WTC11 (cell line): Measurements from ENCODE around the gene CCDC157. TPM values are rescaled to one million over a fixed set of nuclear protein-coding genes. Genes with fewer than 3 reads are reported as not detected.

Experiments
- ATAC-seq: fragments of 200-7000 bp; cut with Tn5 transposase; 2 replicates; pipeline ENCODE4 v1.10.0; 2021; ENCODE audit warnings: mild to moderate bottlenecking, moderate library complexity
- CTCF ChIA-PET: fragments of 300-600 bp; sonication (Branson Sonifier 250); formaldehyde crosslinking; loops from one replicate; lab custom pipeline; 2021; ENCODE audit warnings: antibody characterized with exemption; lab: Charles Lee
- POLR2A ChIA-PET: fragments of 350-600 bp; sonication (Branson Sonifier 250); formaldehyde crosslinking; loops from one replicate; lab custom pipeline; 2021; ENCODE audit warnings: antibody characterized with exemption; lab: Charles Lee
- DNase-seq: peaks from one replicate; pipeline ENCODE4 v3.0.0; 2021; ENCODE audit warnings: low spot score
- H3K27ac Mint-ChIP-seq: 2 replicates; pipeline ENCODE4 v1.8.0; 2021; ENCODE audit warnings: mixed read lengths
- H3K27me3 Mint-ChIP-seq: 2 replicates; pipeline ENCODE4 v1.8.0; 2021; ENCODE audit warnings: low read depth, mild to moderate bottlenecking, moderate library complexity, mixed read lengths
- H3K36me3 Mint-ChIP-seq: 2 replicates; pipeline ENCODE4 v1.8.0; 2021; ENCODE audit warnings: mixed read lengths
- H3K4me1 Mint-ChIP-seq: 2 replicates; pipeline ENCODE4 v1.8.0; 2022; ENCODE audit warnings: mixed read lengths
- H3K4me3 Mint-ChIP-seq: 2 replicates; pipeline ENCODE4 v1.8.0; 2021; ENCODE audit warnings: mild to moderate bottlenecking, moderate library complexity, mixed read lengths
- H3K9me3 Mint-ChIP-seq: 2 replicates; pipeline ENCODE4 v1.8.0; 2021; ENCODE audit warnings: mixed read lengths
- AFF4 ChIP-seq: sonication (generic); formaldehyde crosslinking; IDR thresholded peaks from 2 replicates; pipeline ENCODE4 v1.8.1; 2023; ENCODE audit warnings: mild to moderate bottlenecking, missing genetic modification reagents, borderline replicate concordance
- ARID4B ChIP-seq: sonication (generic); formaldehyde crosslinking; IDR thresholded peaks from 2 replicates; pipeline ENCODE4 v1.8.0; 2023; ENCODE audit warnings: missing genetic modification reagents, mild to moderate bottlenecking, borderline replicate concordance
- ATF2 ChIP-seq: sonication (generic); formaldehyde crosslinking; IDR thresholded peaks from 2 replicates; pipeline ENCODE4 v1.8.1; 2022; ENCODE audit warnings: low read depth, missing genetic modification reagents, borderline replicate concordance
- CDX4 ChIP-seq: fragments of 250-450 bp; sonication (Bioruptor Pico); IDR thresholded peaks from 2 replicates; pipeline ENCODE4 v1.9.0; 2021; ENCODE audit warnings: moderate library complexity, mild to moderate bottlenecking, inconsistent platforms, borderline replicate concordance
- ERG ChIP-seq: fragments of 250-450 bp; sonication (Bioruptor Pico); IDR thresholded peaks from 2 replicates; pipeline ENCODE4 v1.8.0; 2021; ENCODE audit warnings: mild to moderate bottlenecking
- FOXK1 ChIP-seq: sonication (generic); formaldehyde crosslinking; IDR thresholded peaks from 2 replicates; pipeline ENCODE4 v1.8.0; 2022; ENCODE audit warnings: mild to moderate bottlenecking, moderate library complexity, missing genetic modification reagents
- GABPB1 ChIP-seq: sonication (generic); formaldehyde crosslinking; IDR thresholded peaks from 2 replicates; pipeline ENCODE4 v1.8.1; 2023; ENCODE audit warnings: mild to moderate bottlenecking, missing genetic modification reagents
- HMGXB4 ChIP-seq: sonication (generic); formaldehyde crosslinking; IDR thresholded peaks from 2 replicates; pipeline ENCODE4 v1.8.1; 2023; ENCODE audit warnings: mild to moderate bottlenecking, moderate library complexity, missing genetic modification reagents
- IRF1 ChIP-seq: sonication (generic); formaldehyde crosslinking; IDR thresholded peaks from 2 replicates; pipeline ENCODE4 v1.8.0; 2023; ENCODE audit warnings: missing genetic modification reagents
- JUN ChIP-seq: sonication (generic); formaldehyde crosslinking; IDR thresholded peaks from 2 replicates; pipeline ENCODE4 v1.8.0; 2023; ENCODE audit warnings: mild to moderate bottlenecking, missing genetic modification reagents
- RELA ChIP-seq: sonication (generic); formaldehyde crosslinking; IDR thresholded peaks from 2 replicates; pipeline ENCODE4 v1.8.1; 2022; ENCODE audit warnings: missing genetic modification reagents, mild to moderate bottlenecking, borderline replicate concordance
- SP1 ChIP-seq: sonication (generic); formaldehyde crosslinking; conservative IDR thresholded peaks from 2 replicates; pipeline ENCODE4 v1.8.1; 2022; ENCODE audit warnings: missing genetic modification reagents
- ZBTB21 ChIP-seq: sonication (generic); formaldehyde crosslinking; IDR thresholded peaks from 2 replicates; pipeline ENCODE4 v1.8.1; 2023; ENCODE audit warnings: mild to moderate bottlenecking, missing genetic modification reagents, borderline replicate concordance
- ZNF232 ChIP-seq: sonication (generic); formaldehyde crosslinking; IDR thresholded peaks from 2 replicates; pipeline ENCODE4 v1.8.0; 2022; ENCODE audit warnings: mild to moderate bottlenecking, missing genetic modification reagents
- ZNF423 ChIP-seq: fragments of 250-450 bp; sonication (Bioruptor Pico); IDR thresholded peaks from 2 replicates; pipeline ENCODE4 v2.1.2; 2022; ENCODE audit warnings: mild to moderate bottlenecking, moderate library complexity
- total RNA-seq: library from RNA; stranded (reverse); gene quantifications from 3 replicates; pipeline ENCODE4 v1.2.3, GENCODE V29; 2021

CCDC157 gene
- total RNA-seq, 1 experiment from 2014 or later = 6.5 TPM

GRCh38 chr22:30423301-30423958, 66.6 kb downstream of the CCDC157 start (continued):
- TF ChIP-seq IRF1 (CRISPR knock-in tag) (no peak), ZBTB21 (peak; percentile 50; the same call in 1 of the 2 replicates), ZNF232 (peak; percentile 78), ARID4B (peak; percentile 44; the same call in 1 of the 2 replicates), JUN (CRISPR knock-in tag) (0 out of 2 replicates have a peak, but pooled peaks have one; percentile 47), AFF4 (no peak), ZNF423 (CRISPR knock-in tag) (peak; percentile 34; the same call in 1 of the 2 replicates), HMGXB4 (0 out of 2 replicates have a peak, but pooled peaks have one; percentile 33), RELA (CRISPR knock-in tag) (peak; percentile 58; the same call in 1 of the 2 replicates), FOXK1 (CRISPR knock-in tag) (peak; percentile 36)

- DNase-seq (peak; percentile 98), ATAC-seq (peak; percentile 78)
- POLR2A ChIA-PET = interaction anchor here (0.6 to 3.2 kb wide), 11 partner anchors 11 to 337 kb away, joined by 3 to 35 read pairs (median 6); partner anchors contain the start of genes CCDC157, RNF215, SEC14L2 and SF3A1
- H3K27me3 Mint-ChIP-seq = no peaks in the 10 kb centered on the region; the same call in 1 of the 2 replicates
- peak overlapping the region; percentile 99 for H3K27ac Mint-ChIP-seq
- peak overlapping the region; percentile 83 for H3K4me3 Mint-ChIP-seq
- peaks cover 32% of the 10 kb centered on the region for H3K4me1 Mint-ChIP-seq
- no peaks in the 10 kb centered on the region for H3K9me3 Mint-ChIP-seq
- CTCF ChIA-PET = interaction anchor here (0.5 to 6.3 kb wide), 27 partner anchors 11 to 804 kb away, joined by 3 to 149 read pairs (median 4); partner anchors contain the start of genes CASTOR1, CCDC157, RNF215 and SEC14L2
- H3K36me3 Mint-ChIP-seq = peaks cover 34% of the 10 kb centered on the region
- TF ChIP-seq AFF4 (no peak), ATF2 (no peak), ERG (CRISPR knock-in tag) (no peak), GABPB1 (CRISPR knock-in tag) (no peak), SP1 (CRISPR knock-in tag) (peak; percentile 92), CDX4 (no peak)
Measured at GRCh38 chr22:30423959-30424533, 67.2 kb downstream of the CCDC157 start.
